ENCODE data around the gene ZNF518A.
"Not testable (repeated sequence)": the region's sequence is repeated elsewhere in the genome, so short reads cannot be mapped to it uniquely, and the experiment has no call there.

ZNF518A gene

DNA sequence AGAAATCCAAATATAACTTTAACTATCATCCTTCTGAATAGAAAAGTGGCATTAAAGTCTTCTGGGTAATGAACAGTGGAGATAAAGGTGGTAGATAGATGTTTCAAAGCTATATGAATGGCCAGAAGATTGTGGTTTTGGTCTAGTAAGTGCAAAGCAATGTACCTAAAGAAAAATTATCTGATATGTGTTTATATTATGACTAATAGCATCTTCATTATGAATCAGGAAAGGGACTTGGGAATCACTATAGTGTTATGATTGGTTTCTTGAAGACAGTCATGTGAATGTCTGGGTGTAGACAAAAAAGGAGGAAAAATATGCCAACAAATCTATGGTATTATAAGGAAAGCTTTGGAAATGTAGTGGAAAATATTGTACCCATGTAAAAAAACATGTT lies 3.0 kb downstream of the ZNF518A start:
- no peak for DNase-seq

GRCh38 chr10:96136810-96137209 lies 6.7 kb downstream of the ZNF518A start:
- DNase-seq = no peak

DNA sequence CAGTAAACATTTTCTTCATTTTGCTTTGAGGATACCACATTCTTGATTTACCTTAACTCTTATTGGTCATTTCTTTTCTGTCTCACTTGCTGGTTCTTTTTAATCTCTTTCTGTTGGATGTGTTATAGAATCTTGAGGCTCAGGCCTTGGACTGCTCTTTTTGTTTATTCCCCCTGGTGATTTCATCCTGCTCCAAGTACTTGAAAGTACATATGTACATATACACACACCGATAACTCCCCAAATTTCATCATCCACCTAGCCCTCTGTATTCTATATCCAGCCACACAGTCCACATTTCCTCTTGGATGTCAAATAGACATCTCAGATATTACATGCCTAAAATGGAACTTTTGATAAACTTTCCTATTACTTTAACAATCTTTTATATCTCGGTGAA lies 7.5 kb downstream of the ZNF518A start:
- no peak for DNase-seq

DNA sequence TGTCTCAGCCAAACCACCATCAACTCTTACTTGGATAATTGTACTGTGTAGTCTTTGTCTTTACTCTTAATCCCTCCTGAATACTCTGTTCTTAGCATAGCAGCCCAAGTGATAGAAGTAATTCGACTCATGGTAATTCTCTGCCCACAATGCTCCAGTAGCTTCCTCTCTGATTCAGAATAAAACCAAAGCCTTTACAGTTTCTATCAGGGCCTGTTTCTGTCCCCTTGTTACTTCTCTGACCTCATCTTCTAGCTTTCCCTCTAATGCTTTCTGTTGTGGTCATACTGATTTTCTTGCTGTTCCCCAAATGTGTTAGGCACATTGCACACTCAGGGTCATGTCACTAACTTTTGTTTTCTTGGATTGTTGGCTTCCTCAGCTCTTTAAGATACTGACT lies 8.0 kb downstream of the ZNF518A start:
- no peak for DNase-seq

DNA sequence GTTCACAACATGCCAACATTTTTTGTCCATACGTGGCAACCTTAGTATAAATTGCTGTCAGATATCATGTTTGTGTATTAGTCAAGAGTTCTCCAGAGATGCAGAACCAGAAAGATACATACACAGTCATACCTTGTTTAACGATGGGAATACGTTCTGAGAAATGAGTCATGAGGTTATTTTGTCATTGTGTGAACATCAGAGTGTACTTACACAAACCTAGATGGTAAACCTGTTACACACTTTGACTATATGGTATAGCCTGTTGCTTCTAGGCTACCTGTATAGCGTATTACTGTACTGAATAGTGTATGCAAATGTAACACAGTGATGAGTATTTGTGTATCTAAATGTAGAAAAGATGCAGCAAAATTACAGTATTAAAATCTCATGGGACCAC lies 22.3 kb downstream of the ZNF518A start:
- DNase-seq = no peak

GRCh38 chr10:96153070-96153469 lies 23.0 kb downstream of the ZNF518A start:
- DNase-seq = no peak

DNA sequence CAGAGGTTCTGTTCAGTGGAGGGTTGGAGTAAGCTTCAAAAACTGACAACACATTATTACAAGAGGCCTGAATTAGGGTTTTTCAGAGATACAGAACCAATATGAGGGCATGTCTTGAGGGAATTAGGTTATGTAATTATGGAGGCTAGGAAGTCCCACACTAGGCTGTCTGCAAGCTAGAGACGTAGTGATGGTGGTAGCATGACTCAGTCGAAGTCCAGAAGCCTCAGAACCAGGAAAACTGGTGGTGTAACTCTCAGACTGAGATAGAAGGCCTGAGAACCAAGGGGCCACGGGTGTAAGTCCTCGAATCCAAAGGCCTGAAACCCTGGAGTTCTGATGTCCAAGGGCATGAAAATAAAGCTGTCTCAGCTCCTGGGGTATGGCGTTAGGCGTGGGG lies 35.6 kb downstream of the ZNF518A start:
- no peak for DNase-seq

DNA sequence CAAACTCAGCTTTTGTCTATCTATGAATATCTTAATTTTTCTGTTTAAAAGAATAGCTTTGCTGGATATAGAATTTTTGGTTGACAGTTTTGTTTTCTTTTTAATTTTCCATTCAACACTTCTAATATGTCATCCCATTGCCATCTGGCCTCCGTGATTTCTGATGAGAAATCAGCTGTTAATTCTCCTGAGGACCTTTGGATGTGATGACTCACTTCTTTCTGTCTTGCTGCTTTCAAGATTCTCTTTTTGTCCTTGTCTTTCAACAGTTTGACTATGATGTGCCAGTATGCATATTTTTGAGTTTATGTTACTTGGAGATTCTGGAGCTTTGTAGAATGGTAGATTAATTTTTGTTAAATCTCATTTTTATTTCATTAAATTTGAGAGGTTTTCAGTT lies 38.4 kb downstream of the ZNF518A start:
- no peak for DNase-seq

- no peak for DNase-seq
Observed at GRCh38 chr10:96170230-96170629, 40.1 kb downstream of the ZNF518A start.

- no peak for DNase-seq
Observed at GRCh38 chr10:96172666-96173065, 42.6 kb downstream of the ZNF518A start.

- DNase-seq = no peak
Observed at GRCh38 chr10:96176985-96177384, 46.9 kb downstream of the ZNF518A start.

DNA sequence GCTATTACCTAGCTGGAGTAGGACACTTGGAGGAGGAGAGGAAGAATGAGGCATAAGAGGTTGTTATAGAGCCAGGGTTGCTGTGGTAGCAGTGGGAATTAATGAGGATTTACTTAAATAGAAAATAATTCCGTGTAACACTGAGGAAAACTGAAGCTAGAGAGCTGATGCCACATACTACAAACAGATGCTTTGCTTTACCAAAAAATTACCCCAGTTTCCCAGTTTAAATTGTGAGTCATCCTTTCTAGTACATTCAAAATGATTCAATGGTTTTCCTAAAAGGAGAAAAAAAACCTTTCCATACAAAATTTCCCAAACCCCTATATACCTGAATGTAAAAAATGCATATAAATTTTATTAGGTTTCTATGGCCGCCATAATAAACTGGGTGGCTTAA lies 58.3 kb downstream of the ZNF518A start:
- no peak for DNase-seq

GRCh38 chr10:96188916-96189315 lies 58.8 kb downstream of the ZNF518A start:
- DNase-seq = no peak

DNA sequence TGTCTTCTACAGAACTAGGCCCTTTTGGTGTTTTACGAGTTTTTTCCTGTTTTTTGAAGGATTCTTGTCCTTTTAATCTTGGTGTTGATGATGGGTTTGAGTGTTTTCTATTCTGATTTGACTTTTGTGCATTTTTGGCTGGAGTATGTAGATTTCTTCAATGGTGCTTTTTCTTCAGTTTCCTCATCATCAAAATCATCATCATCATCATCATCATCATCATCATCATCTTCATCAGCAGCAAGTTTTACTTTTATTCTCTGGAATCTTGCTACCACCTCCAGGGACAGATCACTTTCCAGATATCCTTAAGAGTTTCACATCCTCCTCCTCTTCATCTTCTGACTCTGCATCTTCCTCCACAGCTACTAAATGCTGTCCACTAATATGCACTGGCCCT lies 59.4 kb downstream of the ZNF518A start:
- not testable (repeated sequence) for DNase-seq

DNA sequence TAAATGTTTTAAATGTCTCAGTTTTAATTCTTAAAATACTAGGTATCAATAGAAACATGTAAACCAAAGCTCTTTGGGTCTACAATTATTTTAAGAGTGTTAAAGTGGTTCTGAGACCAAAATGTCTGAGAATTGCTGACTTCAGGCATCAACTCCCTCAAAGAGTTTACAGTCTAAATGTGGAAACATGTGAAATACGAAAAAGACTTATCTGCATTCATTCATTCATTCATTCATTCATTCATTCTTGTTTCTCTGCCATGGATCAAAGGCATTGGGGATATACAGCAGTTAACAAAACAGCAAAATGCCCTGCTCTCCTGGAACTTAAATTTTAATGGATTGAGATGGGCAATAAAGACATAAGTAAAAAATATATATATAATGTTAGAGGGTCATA lies 71.4 kb downstream of the ZNF518A start:
- no peak for DNase-seq

DNA sequence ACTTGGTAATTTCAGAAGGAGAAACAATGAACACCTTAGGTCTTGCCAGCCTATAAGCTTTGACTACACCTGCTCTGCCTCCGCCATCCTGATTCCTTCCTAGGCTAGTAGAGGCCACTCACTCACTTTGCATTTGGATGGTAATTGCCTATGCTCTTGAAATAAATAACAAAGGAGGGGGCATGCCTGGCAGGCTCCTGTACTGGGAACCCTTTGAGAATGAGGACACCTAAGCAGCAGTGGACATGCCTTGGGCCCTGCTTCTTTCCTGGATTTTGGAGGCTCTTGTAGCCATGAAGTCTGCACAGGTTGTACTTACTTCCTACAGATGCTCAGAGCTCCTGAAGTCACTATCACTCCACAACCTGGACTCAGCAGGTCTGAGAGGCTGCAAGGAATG lies 75.5 kb downstream of the ZNF518A start:
- no peak for DNase-seq

GRCh38 chr10:96208271-96208670 lies 78.2 kb downstream of the ZNF518A start:
- DNase-seq = no peak

DNA sequence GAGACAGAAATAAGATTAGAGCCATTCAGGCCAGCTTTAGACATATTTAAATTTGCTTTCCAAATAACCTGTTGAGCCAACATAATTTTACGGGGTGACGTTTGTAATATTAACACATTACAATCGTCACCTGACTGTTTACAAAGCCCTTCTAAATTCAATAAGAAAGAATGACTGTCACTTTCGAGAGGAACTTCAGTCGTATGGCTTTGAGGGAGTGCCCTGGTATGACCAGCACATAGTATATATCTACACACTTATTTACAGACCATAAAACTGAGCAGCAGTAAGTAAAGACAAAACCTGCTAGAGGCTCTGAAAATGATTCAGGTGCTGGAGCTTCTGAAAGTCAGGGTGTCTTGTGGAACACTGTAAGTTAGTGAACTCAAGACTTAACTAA lies 78.8 kb downstream of the ZNF518A start:
- DNase-seq = no peak

DNA sequence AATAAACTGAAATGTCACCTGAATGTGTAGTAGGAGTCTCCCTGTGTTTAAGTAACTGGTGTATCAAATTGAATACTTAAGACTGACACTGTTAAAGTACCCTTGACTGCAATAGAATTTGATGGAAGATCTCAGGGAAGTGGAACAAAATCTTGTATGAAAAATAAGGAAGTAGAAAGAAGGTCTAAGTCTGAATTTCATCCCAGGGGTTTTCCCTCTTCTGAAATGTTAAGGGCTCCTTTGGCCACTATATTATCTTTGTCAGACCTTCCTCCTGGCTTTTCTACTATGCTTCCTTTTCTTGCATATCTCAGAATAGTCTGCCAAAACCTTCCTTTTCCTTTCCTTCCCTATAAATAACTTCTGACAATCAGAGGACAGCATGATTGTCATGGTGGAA lies 81.7 kb downstream of the ZNF518A start:
- DNase-seq = no peak

GRCh38 chr10:96212911-96213310 lies 82.8 kb downstream of the ZNF518A start:
- DNase-seq = no peak
